Measurements from ENCODE around the gene FASTK. TPM values are rescaled to one million over a fixed set of nuclear protein-coding genes. Genes with fewer than 3 reads are reported as not detected.

Gene FASTK
- total RNA-seq, 3 donors from 2014 or later: 78.6 to 122 (median 98.5) TPM

DNA sequence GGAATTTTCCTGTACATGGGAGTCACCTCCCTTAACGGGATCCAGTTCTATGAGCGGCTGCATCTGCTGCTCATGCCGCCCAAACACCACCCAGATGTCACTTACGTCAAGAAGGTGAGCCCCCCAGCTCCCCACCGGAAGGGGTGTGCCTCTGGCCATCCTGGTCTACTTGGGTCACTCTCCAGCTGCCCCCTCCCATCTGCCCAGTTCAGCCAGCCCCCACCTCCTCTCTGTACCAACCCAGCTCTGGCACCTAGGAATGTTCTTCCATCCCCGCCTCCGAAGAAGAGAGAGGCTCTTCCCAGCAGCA is 5.0 kb downstream of the FASTK start:
- peaks cover 12% of the 10 kb centered on the region for H3K4me1 ChIP-seq (ENCODE audit: low read depth)
- intact Hi-C loops (cut with DNase I, micrococcal nuclease): no loop called here
- no peaks in the 10 kb centered on the region for H3K36me3 ChIP-seq (ENCODE audit: low read depth)
- DNase-seq (no peak), ATAC-seq (no peak)
- no peaks in the 10 kb centered on the region for H3K9me3 ChIP-seq
- no peak overlapping the region for H3K4me3 ChIP-seq
- TF ChIP-seq, protein P1, sequence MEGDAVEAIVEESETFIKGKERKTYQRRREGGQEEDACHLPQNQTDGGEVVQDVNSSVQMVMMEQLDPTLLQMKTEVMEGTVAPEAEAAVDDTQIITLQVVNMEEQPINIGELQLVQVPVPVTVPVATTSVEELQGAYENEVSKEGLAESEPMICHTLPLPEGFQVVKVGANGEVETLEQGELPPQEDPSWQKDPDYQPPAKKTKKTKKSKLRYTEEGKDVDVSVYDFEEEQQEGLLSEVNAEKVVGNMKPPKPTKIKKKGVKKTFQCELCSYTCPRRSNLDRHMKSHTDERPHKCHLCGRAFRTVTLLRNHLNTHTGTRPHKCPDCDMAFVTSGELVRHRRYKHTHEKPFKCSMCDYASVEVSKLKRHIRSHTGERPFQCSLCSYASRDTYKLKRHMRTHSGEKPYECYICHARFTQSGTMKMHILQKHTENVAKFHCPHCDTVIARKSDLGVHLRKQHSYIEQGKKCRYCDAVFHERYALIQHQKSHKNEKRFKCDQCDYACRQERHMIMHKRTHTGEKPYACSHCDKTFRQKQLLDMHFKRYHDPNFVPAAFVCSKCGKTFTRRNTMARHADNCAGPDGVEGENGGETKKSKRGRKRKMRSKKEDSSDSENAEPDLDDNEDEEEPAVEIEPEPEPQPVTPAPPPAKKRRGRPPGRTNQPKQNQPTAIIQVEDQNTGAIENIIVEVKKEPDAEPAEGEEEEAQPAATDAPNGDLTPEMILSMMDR (IDR thresholded peaks at IDR 0.05): no peak

DNA sequence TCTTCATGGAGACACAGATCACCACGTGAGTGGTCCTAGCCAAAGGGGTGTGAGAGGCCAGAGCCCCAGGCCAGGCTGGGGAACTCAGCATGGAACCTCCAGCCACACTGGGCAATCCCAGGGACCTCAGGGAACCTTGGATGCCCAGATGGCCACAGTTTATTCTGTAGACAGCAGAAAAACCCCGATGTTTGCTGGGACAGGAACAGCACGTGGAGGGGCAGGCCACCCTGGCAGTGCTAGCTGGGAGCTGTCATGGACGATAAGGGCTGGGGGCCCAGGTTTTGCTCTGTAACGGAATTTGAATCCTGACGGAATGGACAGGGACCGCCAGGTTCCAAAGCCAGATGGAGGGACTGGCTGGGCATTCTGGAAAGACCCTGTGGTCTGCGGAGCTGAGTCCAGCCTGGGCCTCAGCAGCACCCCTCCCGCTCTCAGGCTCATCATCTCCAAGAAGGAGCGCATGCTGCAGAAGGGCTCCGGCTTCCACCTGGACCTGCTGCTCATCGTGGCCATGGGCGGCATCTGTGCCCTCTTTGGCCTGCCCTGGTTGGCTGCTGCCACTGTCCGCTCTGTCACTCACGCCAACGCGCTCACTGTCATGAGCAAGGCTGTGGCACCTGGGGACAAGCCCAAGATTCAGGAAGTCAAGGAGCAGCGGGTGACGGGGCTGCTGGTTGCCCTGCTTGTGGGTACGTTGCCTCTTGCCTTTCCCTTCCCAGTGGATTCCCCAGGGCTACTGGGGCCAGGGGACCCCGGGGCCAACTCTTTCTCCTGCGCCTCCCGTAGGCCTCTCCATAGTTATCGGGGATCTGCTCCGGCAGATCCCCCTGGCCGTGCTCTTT is 5.6 kb downstream of the FASTK start:
- Histone ChIP-seq H3K4me3 (no peak overlapping the region), H3K9me3 (no peaks in the 10 kb centered on the region), H3K36me3 (ENCODE audit: low read depth) (peaks cover 4% of the 10 kb centered on the region), H3K4me1 (ENCODE audit: low read depth) (peaks cover 11% of the 10 kb centered on the region)
- peak in 1 of 3 donors; percentile 26 for DNase-seq
- no peak for ATAC-seq
- TF ChIP-seq, protein P1 (IDR thresholded peaks at IDR 0.05): no peak
- intact Hi-C loops (cut with DNase I, micrococcal nuclease): no loop called here

DNA sequence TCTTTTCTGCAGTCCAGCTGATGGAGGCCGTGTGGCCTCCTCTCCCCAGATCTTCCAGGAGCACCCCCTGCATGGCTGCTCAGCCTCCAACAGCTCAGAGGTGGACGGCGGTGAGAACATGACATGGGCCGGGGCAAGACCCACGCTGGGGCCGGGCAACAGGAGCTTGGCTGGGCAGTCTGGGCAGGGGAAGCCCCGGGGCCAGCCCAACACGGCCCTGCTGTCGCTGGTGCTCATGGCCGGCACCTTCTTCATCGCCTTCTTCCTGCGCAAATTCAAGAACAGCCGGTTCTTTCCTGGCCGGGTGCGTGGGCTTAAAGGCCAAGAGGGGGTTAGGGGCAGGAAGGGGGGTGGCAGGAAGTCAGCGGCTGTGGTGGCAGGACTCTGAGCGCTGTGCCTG is 6.6 kb downstream of the FASTK start:
- TF ChIP-seq, protein P1 (IDR thresholded peaks at IDR 0.05): no peak
- H3K4me1 ChIP-seq (ENCODE audit: low read depth): peaks cover under 1% of the 10 kb centered on the region
- no peak for ATAC-seq
- peak in 1 of 3 donors; percentile 15 for DNase-seq
- peaks cover 5% of the 10 kb centered on the region for H3K36me3 ChIP-seq (ENCODE audit: low read depth)
- no peaks in the 10 kb centered on the region for H3K9me3 ChIP-seq
- no peak overlapping the region for H3K4me3 ChIP-seq
- intact Hi-C loops (cut with DNase I, micrococcal nuclease): no loop called here

DNA sequence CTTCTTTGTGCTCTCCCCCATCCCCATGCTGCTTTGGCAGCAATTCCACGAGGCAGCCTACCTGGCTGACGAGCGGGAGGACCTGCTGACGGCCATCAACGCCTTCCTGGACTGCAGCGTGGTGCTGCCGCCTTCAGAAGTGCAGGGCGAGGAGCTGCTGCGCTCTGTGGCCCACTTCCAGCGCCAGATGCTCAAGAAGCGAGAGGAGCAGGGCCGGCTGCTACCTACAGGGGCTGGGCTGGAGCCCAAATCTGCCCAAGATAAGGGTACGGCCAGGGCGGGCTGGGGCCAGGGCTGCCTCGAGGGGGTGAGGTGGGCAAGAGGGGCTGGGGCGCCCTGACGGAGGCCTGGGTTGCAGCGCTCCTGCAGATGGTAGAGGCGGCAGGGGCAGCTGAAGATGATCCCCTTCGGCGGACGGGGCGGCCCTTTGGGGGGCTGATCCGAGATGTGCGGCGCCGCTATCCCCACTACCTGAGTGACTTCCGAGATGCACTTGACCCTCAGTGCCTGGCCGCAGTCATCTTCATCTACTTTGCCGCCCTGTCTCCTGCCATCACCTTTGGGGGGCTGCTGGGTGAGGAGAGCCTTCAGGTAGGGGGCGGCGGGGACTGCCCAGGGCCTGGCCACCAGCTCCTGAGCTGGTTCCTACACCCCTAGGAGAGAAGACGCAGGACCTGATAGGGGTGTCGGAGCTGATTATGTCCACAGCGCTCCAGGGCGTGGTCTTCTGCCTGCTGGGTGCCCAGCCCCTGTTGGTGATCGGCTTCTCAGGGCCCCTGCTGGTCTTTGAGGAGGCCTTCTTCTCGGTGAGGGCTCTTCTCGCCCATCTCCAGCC is 9.4 kb downstream of the FASTK start:
- TF ChIP-seq, protein P1 (IDR thresholded peaks at IDR 0.05): no peak
- peaks cover 10% of the 10 kb centered on the region for H3K36me3 ChIP-seq (ENCODE audit: low read depth)
- no peaks in the 10 kb centered on the region for H3K9me3 ChIP-seq
- H3K4me1 ChIP-seq (ENCODE audit: low read depth): no peaks in the 10 kb centered on the region
- ATAC-seq (no peak), DNase-seq (peak in 1 of 3 donors; percentile 44)
- intact Hi-C loops (cut with DNase I, micrococcal nuclease): no loop called here
- H3K4me3 ChIP-seq: no peak overlapping the region

DNA sequence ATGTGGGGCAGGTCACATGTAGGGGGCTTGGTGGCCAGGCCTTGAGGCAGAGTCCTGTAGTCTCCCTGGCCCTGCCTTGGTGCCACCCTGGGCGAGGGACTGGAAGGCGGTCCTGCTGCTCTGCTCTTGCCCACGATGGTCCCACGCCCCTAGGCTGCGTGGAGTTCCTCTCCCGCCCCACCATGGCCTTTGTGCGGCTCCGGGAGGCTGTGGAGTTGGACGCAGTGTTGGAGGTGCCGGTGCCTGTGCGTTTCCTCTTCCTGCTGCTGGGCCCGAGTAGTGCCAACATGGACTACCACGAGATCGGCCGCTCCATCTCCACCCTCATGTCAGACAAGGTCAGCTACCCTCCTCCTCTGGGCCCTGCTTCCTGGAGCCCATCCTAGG is 10.0 kb downstream of the FASTK start:
- TF ChIP-seq, protein P1 (IDR thresholded peaks at IDR 0.05): no peak
- ATAC-seq (no peak), DNase-seq (peak in 1 of 3 donors; percentile 50)
- no peaks in the 10 kb centered on the region for H3K4me1 ChIP-seq (ENCODE audit: low read depth)
- no peaks in the 10 kb centered on the region for H3K9me3 ChIP-seq
- H3K36me3 ChIP-seq (ENCODE audit: low read depth): peaks cover 10% of the 10 kb centered on the region
- intact Hi-C loops (cut with DNase I, micrococcal nuclease): no loop called here
- H3K4me3 ChIP-seq: no peak overlapping the region

All from mucosa of descending colon (tissue), 3 donors.